Testis (tissue), 3 donors: ENCODE data around the gene CCDC149. TPM values are rescaled to one million over a fixed set of nuclear protein-coding genes. Genes with fewer than 3 reads are reported as not detected.

Source experiments
- DNase-seq: peaks from one replicate; pipeline ENCODE4 v3.0.0-alpha.2; 2019
- H3K27ac ChIP-seq, 2 donors: fragments of 200-600 bp; sonication (generic); one replicate each; pipeline ENCODE4 v1.5.1; 2019
- H3K27me3 ChIP-seq: fragments of 200-600 bp; sonication (generic); one replicate; pipeline ENCODE4 v1.5.1; 2019
- H3K36me3 ChIP-seq: fragments of 200-600 bp; sonication (generic); one replicate; pipeline ENCODE4 v1.5.1; 2017; ENCODE audit warnings: low read depth; ENCODE audit errors: missing control alignments
- H3K4me1 ChIP-seq: fragments of 200-600 bp; sonication (generic); one replicate; pipeline ENCODE4 v1.5.1; 2019
- H3K4me3 ChIP-seq, 2 donors: fragments of 200-600 bp; sonication (generic); one replicate each; pipeline ENCODE4 v1.5.1; 2017 to 2019
- H3K9me3 ChIP-seq: fragments of 200-600 bp; sonication (generic); one replicate; pipeline ENCODE4 v1.5.1; 2017
- POLR2A ChIP-seq: fragments of 450-650 bp; IDR thresholded peaks from one replicate; pipeline ENCODE4 v1.6.1; 2017; ENCODE audit warnings: antibody characterized with exemption, mild to moderate bottlenecking, moderate library complexity
- WGBS, 2 donors: methylation state at CpG; one replicate each; pipeline ENCODE4 v1.1.5; 2018; 5-methylcytosine and 5-hydroxymethylcytosine counted together
- intact Hi-C: fragments of 100-400 bp; cut with DNase I; formaldehyde crosslinking; loops from one replicate; pipeline ENCODE4 v1.15.1; 2023; ENCODE audit warnings: low total_unique reads
- polyA plus RNA-seq: library from polyadenylated mRNA; stranded (reverse); fragments of 350-450 nt; fragmentation: Illumina TruSeq; extraction: RNeasy Lipid Tissue Mini Kit (QIAGEN cat#74804); gene quantifications from one replicate; pipeline ENCODE4 v1.2.3, GENCODE V29; 2014; ENCODE audit warnings: low read depth, low replicate concordance; ENCODE audit not compliant: insufficient read depth
- total RNA-seq, 2 donors: library from RNA; depleted of rRNA; stranded (reverse); fragments of >200 nt; gene quantifications; one replicate each; pipeline ENCODE4 v1.2.3, GENCODE V29; 2016
- TF ChIP-seq, protein P1 (sequence below), 3 experiments: fragments of 450-650 bp in 2 of 3; fragments of 200-600 bp in 1 of 3; sonication (generic) in 1 of 3; IDR thresholded peaks; one replicate each; pipeline ENCODE4 v1.5.1; 2016 to 2019; ENCODE audit warnings: antibody characterized with exemption in 3 of 3, mild to moderate bottlenecking in 2 of 3, moderate library complexity in 1 of 3

CCDC149 gene
- total and polyA plus RNA-seq, 3 donors from 2014 or later: 9.4 to 17.2 (median 12.6) TPM

- Histone ChIP-seq H3K36me3 (no peaks in the 10 kb centered on the region), H3K27ac (no peak overlapping the region), H3K27me3 (no peaks in the 10 kb centered on the region), H3K4me3 (no peak overlapping the region), H3K9me3 (no peaks in the 10 kb centered on the region), H3K4me1 (no peaks in the 10 kb centered on the region)
- DNase-seq: peak; percentile 48
- intact Hi-C loops: no loop called here
- TF ChIP-seq, protein P1, sequence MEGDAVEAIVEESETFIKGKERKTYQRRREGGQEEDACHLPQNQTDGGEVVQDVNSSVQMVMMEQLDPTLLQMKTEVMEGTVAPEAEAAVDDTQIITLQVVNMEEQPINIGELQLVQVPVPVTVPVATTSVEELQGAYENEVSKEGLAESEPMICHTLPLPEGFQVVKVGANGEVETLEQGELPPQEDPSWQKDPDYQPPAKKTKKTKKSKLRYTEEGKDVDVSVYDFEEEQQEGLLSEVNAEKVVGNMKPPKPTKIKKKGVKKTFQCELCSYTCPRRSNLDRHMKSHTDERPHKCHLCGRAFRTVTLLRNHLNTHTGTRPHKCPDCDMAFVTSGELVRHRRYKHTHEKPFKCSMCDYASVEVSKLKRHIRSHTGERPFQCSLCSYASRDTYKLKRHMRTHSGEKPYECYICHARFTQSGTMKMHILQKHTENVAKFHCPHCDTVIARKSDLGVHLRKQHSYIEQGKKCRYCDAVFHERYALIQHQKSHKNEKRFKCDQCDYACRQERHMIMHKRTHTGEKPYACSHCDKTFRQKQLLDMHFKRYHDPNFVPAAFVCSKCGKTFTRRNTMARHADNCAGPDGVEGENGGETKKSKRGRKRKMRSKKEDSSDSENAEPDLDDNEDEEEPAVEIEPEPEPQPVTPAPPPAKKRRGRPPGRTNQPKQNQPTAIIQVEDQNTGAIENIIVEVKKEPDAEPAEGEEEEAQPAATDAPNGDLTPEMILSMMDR (IDR thresholded peaks at IDR 0.05): no peak
- TF ChIP-seq POLR2A: no peak
Observed at GRCh38 chr4:24820541-24820940, 92.3 kb downstream of the CCDC149 start.

GRCh38 chr4:24816797-24817196, 96.0 kb downstream of the CCDC149 start:
- intact Hi-C loops: no loop called here
- TF ChIP-seq POLR2A: no peak
- TF ChIP-seq, protein P1 (IDR thresholded peaks at IDR 0.05): no peak
- Histone ChIP-seq H3K4me1 (no peaks in the 10 kb centered on the region), H3K4me3 (no peak overlapping the region), H3K27ac (no peak overlapping the region), H3K36me3 (no peaks in the 10 kb centered on the region), H3K27me3 (no peaks in the 10 kb centered on the region), H3K9me3 (no peaks in the 10 kb centered on the region)
- 89 to 92% methylated on average over 18 of the region's 18 CpGs for WGBS, 2 donors
- no peak for DNase-seq

DNA sequence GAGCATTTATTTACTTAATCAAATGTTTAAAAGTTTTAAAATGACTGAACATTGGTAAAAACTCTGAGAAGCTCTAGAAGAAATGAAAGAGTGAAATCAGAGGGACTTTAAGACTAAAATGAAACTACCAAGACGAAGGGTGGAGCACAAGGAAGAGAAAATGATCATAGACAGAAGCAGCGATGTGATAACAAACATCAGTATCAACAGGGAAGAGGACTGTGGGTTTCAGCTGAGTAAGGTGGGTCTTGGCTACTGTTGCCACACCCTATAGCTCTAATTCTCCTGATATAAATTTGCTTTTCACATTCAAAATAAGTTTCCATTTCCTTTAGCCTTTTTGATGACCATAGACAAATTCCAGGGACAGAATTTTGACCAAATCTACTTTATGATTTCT, 99.1 kb downstream of the CCDC149 start:
- no peak for DNase-seq
- no peaks in the 10 kb centered on the region for H3K4me1 ChIP-seq
- intact Hi-C loops: no loop called here
- no peak overlapping the region for H3K27ac ChIP-seq
- H3K27me3 ChIP-seq: no peaks in the 10 kb centered on the region
- no peaks in the 10 kb centered on the region for H3K9me3 ChIP-seq
- 97 to 98% methylated on average over 2 of the region's 2 CpGs for WGBS, 2 donors
- H3K4me3 ChIP-seq: no peak overlapping the region
- TF ChIP-seq, protein P1 (IDR thresholded peaks at IDR 0.05): no peak
- no peak for TF ChIP-seq POLR2A
- H3K36me3 ChIP-seq: no peaks in the 10 kb centered on the region

- H3K4me1 ChIP-seq: no peaks in the 10 kb centered on the region
Observed at GRCh38 chr4:24810871-24811631, 101.8 kb downstream of the CCDC149 start.

More at GRCh38 chr4:24810871-24811631, 101.8 kb downstream of the CCDC149 start:
- Histone ChIP-seq H3K36me3 (no peaks in the 10 kb centered on the region), H3K27ac (no peak overlapping the region), H3K27me3 (no peaks in the 10 kb centered on the region), H3K4me3 (no peak overlapping the region), H3K9me3 (no peaks in the 10 kb centered on the region)
- 85 to 93% methylated on average over 6 of the region's 6 CpGs for WGBS, 2 donors
- TF ChIP-seq POLR2A: no peak
- TF ChIP-seq, protein P1 (IDR thresholded peaks at IDR 0.05): no peak
- intact Hi-C loops: no loop called here
- DNase-seq: no peak
